A204.1 (cell line): ENCODE results near the gene NOS1AP.
"Not testable (repeated sequence)": the region's sequence is repeated elsewhere in the genome, so short reads cannot be mapped to it uniquely, and the experiment has no call there.

Experiments used
- FAIRE-seq: peaks from 2 replicates; lab custom pipeline; 2012; peaks lifted over from hg19 to GRCh38; lab: Jason Lieb, UNC

NOS1AP gene

DNA sequence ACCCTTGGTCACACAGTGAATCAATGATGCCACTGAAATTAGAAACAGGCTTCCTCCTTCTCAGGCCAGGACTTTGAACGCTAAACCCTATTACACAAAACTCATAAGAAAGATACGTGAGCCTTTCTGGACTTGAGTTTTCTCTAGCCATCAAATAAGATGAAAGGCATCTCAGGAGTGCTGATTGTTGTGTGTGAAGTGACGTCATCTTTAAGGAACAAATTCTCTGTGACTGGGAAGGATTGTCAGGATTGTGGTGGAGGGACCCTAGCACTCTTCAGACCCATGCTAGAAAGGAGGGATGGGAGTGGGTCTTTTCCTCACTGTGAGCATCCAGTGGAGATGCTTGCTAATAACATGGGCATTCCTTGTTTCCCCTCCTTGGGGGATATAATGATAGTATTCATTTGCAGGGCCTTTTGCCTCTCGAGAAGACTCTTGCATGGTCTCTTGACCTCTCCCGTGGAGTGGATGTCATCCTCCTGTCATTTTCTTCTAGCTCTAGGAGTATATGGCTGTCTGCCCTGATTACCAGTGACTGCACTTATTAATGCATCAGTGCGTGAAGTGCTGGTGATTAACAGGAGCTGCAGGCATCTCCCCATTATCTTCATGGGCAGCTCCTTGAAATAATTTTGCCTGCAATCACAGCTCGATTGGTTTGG lies 267.3 kb downstream of the NOS1AP start:
- no peak for FAIRE-seq

DNA sequence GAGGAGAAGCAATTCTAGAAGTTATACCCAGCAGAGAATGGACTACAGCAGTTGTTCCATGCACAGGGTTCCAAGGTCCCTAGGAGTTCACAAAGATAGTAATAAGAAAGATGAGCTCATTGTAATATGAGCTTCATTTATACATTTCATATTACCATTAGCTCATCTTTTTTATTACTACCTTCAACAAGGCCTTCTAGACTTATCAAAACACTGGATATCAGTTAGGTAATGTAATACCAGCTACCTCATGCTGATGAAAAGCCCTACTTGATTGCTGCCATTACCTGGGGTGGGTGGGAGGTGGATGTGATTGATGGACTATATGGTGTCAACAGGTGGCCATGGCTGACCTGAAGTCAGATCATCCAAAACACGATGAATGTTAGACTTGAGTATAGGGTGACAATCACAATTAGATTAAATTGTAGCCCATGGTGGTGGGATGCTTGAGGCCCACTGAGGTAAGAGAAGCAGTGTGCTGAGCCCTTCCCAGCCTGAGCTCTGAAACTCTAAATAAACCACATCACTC lies 273.0 kb downstream of the NOS1AP start:
- no peak for FAIRE-seq

DNA sequence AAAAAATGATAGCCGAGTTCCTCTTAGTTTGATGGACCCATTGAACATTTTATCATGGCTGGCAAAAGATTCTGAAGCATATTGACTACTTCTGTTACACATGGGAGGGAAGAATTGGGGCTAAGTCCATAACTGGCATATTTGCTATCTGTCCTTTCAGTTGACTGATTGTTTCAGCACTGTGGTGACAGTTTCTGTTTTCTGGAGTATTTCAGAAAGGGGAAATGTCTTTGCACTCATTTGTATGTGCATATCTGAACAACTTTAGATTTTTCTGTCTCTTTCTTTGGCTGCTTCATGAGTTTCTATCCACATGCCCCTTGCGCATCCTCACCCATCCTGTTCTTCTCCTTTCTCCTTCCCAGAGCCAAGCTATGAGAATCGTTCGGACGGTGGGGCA lies 274.0 kb downstream of the NOS1AP start:
- FAIRE-seq: no peak

DNA sequence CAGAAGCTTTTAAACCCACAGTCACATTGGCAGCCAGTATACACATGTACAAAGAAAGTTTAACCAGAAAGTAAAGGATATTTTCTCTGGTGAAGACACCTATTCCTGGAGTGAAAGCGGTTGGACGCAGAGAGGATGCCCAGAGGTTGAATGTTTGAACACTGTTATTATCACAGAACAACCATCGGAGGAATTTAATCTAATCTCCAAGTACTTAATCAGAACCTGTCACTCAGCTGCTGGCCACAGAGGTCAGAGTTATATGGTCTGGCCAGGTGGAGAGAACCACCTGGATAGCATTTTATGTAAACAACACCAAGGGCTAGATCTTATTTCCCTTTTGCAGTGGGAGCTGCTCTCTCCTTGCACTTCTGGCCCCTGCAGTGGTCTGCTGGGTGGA lies 277.8 kb downstream of the NOS1AP start:
- no peak for FAIRE-seq

DNA sequence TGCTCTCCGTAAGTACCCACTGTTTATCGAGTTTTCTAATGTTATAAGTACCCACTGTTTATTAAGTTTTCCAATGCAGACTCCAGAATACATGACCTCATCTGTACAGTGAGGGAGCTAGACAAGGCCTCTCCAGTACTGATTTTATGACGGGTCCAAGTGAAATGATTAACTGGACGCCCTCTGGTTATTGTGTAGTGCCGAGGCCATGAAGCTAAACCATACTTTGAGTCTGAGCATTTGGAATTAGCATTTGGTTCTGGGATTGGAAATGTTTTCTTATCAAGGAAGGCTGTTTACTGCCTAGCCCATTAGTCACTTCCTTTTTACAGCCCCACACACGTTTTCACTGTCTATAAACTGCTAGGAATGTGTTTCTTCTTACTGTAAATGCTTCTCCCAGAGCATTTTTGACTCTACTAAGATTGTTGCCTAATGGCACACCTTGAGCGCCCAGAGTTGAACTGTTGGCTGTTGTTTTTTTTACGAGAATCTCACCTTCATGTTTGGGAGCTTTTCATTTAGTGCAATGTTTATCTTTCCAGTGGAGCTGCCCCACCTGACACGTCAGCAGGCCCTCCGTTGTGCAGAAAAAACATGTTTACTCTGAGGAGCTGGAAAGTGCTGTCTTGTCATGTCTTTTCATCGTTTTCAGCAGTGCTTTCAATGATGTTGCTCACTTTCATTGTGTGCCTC lies 280.3 kb downstream of the NOS1AP start:
- FAIRE-seq: no peak

DNA sequence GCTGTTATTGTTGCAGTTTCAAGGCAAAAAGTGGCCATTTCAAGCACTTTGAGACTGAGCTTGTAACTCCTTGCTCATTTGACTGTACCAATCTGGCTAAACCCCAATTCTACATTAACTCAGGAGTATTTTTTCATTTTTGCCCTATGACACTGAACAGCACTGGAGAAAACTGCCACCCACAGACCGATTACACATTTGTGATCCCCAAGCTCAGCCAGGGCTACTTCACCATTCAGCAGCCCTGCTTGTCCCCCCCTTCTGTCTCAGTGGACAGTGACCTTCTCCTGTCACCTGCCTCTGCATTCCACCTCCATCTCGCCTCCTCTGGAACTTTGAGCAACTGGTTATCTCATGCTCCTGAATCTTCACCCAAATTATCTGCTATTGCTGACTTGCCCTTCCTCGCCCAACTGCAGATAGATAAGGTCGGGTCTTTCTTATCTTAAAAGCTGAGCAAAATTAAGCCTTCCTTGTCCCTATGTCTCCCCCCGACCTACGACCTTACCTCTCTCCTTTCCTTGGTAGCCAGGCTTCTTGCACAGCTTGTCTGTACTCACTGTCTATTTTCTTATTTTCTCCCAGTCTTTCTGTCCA lies 281.9 kb downstream of the NOS1AP start:
- FAIRE-seq: no peak

DNA sequence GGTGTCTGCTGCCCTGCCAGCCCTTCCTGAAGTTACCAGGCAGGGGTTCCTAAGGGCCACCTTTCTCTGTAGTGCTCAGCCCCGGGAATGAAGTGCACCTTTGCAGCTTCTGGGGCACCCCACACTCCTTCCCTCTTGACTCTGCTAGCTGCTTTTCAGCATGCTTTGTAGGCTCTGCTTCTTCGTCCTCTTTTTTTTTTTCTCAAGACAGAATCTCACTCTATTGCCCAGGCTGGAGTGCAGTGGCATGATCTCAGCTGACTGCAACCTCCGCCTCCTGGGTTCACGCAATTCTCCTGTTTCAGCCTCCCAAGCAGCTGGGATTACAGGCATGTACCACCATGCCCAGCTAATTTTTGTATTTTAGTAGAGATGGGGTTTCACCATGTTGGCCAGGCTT lies 282.4 kb downstream of the NOS1AP start:
- FAIRE-seq: not testable (repeated sequence)

DNA sequence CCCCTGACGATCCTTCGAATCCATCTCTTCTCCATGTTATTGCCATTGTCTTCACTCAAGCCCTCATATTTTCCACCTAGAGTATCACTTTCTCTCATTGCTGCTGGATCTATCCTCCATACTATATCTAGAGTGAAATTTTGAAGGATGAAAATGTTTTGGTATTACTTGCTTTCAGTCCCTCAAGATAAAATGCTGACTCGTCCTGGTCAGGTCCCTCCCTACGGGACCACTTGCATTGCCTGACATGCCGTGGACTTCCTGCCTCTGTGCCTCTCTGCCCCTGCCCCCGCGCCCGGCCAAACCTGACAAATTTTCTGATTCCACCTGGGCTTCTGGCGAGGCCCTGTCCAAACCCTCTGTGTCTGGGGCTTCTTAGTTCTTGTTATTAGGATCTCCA lies 283.6 kb downstream of the NOS1AP start:
- no peak for FAIRE-seq

DNA sequence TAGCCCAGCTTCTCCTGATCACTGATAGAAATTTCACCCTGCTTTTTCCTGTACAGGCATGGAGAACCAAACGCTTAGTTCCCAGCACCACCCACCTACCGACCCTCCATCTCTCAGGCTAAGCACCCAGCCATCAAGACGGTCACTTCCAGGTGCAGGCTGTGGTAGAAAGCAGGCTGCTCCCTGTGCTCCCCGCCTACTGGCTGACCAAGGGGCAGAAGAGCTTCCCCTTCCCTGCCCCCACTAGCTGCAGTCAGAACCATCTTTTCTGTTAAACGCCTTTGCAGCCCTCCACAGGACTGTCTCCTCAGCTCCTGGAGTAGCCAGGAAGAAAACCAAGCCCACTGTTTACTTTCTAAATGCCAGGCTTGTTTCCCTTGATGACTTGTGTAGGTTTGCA lies 284.2 kb downstream of the NOS1AP start:
- no peak for FAIRE-seq

DNA sequence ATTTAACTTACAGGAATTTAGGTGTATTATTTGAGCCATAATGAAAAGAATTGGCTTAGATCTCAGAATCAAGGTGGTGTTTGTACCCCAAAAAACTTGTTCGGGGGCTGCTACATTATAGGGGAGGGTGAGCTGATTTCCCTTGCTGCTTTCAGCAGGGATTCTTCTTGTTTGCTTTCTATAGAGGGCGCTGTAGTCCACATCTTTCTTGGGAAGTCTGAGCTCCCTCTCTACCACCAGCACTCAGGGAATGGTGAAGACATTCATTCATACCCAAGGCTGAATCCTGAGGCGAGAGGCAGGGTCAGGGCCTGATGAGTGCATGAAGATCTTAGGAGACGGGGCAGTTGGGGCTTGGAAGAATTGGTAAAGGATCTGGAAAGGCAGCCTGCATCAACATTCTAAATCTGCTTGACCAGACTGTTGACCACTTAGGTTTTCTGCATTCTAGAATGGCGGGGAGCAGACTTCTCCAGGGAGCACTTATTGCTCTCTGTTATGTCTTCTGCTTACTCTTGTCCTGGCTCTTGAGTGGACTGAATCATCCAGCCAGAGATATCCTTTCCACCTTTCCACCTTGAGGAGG lies 288.3 kb downstream of the NOS1AP start:
- no peak for FAIRE-seq

DNA sequence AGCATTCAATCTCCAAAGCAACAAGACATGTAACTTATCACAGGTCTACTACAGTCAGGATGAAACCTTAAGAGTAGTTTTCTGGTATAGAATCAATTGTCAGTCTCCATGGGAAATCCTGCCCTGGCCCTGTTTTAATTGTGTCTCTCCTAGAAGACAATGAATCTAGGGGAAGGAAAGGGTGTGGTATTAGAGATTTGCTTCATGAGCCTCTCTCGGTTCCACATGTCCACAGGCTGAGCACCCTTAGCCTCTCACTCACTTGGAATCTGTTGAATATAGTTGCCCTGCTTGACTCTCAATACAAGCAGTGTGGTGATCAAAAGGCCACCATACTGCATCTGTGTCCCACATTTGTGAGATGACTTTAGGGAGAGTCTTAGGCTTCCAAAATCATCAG lies 289.4 kb downstream of the NOS1AP start:
- FAIRE-seq: no peak

DNA sequence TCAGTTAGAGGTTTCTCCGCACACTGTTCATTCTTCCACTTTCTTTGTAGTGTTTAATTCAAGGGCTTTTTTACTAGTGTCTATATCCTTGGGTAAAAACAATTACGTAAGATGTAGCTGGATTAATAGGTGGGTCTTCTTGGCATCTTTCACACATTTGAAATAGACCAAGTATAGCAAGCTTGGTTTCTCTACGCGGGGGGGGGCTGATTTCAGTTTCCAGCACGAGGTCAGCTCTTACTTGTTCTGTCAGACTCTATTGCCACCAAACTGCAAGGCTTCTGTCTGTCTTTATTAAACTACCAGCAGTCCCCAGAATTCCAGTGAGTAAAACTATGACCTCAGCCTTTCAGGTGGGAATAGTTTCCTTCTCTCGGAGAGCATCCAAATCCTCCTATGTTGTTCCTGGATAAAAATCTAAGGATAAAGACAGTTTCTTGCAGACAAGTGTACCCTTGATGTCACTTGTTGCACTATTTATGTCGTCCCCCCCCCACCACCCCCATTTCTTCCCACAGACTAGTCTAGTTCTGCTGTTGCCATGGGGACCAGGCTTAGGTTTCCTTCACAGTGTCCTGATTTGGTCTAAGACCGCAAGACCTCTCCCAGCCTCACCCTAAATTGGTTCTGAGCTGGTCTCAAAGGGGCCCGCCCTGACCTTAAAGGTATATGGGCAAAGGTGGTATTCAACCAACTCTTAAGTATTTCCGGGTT lies 290.2 kb downstream of the NOS1AP start:
- no peak for FAIRE-seq

DNA sequence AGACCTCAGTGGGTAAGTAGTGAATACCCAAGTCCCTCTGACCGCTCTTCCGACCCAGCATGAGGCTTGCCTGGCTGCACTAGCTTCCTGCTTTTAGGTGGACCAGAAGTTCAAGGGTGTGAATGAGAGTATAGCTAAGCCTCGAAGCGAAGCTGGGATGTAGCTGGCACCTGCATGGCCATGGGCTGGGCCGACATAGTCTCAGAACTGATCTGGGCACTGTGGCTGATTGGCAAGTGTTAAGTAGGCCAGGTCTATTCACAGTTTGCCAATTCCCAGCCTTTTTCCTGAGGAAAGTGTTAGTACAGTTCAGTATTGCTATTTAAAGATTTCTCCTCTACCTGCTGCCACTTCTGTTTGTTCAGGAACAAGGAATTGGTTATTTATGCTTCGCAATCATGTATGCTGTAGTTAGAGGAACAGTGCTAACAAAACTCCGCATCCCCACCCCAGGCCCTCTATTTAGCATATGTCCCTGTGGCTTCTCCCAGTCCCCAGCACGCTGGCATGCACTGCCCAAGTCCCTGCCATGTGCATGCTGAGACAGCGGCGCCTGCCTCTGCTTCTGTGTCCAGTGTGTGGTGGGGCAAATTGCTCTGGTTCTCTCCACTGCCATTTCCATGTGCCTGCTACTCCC lies 290.9 kb downstream of the NOS1AP start:
- FAIRE-seq: no peak

DNA sequence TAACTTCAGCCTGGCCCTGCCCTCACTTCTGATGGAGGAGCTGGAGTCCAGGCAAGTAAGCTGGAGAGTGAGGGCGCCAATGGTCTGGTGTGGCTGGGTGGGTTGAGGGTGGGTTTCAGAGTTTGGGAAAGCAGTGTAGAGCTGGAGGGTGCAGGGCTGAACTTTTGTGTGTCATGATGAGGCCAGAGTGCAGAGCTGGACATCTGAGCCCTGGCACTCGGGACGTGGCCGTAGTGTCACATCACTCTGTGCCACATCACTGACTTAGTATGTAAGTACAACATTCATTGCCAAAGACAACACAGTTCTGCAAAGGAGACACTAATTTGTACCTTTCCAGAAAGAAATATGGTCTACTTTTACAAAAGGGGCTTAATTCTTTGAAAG lies 291.4 kb downstream of the NOS1AP start:
- no peak for FAIRE-seq

DNA sequence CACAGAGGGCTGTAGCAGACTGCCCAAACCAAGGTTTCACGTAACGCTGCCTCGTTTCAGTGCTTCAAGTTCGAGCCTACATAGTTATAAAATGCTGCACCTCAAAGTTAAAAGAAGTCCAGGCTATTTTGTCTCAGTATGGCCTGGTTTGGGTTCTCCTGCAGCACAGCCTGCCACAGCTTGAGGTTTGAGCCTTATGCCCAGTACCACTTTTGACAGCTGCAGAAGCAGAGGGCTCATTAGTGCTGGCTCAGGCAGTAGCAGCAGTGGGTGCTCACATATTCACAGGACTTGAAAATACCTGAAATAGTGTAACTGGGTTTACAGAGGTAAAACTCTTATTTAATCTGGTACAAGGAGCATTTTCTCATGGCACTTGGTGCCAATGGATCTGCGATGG lies 291.9 kb downstream of the NOS1AP start:
- FAIRE-seq: no peak

DNA sequence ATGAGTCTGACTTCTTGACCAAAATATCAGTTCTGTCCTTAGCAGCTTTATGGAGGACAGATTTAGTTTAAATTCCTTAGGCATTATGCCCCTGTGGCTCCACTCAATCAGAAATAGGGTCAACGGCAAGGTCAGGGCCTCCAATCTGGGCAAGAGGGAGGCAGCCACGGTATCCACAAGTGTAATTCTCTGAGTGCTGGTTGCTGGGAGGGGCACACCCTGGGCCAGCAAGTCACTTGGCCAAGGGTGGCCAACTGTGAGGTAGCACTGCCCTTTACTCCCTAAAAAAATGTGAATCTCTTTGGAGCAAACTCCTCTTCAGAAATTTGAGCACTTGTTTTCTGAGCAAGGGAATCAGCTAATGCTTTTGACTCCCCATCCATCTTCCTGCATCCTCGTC lies 294.3 kb downstream of the NOS1AP start:
- no peak for FAIRE-seq

DNA sequence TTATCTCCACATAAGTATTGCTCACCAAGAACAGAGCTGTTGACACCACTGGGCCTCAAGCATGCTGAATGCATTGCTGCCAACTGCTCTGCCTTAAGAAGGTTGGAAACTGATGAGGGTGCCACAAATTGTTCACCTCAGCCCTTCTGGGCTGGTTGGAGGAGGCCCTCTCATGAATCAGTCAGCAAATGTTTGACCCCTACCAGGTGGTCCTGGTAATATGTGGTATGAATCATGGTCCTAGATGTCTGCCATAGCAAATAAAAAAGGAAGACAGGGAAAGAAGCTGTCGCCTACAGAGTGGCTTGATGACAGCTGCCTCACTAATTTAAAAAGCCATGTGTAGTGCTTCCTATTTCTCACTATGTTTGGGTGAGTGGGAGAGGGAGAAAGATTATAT lies 295.0 kb downstream of the NOS1AP start:
- no peak for FAIRE-seq

DNA sequence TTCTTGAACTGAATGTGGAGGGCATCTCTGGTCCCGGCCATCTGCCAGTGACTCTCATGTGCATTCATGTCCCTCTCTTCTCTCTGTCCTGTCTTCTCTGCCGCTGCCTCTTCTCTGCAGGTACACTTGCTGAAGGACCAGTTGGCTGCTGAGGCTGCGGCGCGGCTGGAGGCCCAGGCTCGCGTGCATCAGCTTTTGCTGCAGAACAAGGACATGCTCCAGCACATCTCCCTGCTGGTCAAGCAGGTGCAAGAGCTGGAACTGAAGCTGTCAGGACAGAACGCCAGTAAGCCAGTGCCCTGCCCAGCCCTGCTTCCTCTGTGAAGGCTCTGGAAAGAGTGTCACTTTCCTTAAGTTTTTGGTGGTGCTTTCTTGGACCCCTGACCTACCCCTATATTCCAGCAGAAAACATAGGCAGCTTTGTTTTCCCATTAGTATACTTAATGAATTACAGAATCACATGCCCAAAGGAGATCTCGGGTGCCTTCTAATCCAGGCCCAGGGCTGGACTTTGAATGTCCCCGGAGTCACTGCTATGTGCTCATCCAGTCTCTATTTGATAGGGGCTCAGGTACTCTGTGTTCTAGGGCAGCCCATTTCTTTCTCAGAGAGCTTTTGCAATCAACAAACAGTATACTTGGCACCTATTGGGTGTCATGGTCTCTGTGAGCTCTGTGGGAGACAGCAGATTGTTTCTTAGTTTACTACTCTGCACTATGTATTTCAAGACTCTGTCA lies 296.0 kb downstream of the NOS1AP start:
- FAIRE-seq: no peak

DNA sequence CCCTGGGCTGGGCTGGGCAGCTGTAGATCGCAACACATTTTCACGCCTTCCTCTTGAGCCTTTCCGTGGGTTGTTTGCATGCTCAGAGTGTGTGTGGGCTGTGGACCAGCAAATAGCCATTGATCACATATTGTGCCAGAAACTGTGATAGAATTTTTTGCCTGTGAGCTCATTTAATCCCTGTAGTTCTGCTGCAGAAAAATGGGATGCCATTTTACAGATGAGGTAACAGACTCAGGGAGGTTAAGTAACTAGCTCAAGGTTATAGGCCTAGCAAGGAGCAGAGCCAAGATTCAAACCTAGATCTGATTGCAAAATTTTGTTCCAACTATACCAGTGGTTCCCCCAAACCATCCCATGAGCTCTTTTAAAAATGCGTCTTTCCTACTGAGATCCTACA lies 296.7 kb downstream of the NOS1AP start:
- no peak for FAIRE-seq

DNA sequence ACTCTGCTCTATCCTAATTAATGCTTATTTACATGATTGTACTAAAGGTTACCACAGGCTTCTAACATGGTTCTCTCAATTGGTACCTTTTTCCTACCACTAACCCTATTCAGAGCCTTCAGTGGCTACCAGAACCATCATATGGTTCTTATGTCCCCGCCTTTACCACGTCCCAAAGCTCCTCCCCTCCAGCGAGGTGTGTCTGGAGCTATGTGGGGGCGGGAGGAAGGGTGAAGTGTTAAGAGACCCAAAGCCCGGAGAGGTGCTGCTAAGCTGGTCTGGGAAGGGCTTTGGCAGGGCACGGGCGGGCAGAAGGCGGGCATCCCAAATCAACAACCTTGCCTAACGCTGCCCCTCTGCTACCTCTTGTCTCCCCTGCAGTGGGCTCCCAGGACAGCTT lies 297.2 kb downstream of the NOS1AP start:
- FAIRE-seq: no peak

DNA sequence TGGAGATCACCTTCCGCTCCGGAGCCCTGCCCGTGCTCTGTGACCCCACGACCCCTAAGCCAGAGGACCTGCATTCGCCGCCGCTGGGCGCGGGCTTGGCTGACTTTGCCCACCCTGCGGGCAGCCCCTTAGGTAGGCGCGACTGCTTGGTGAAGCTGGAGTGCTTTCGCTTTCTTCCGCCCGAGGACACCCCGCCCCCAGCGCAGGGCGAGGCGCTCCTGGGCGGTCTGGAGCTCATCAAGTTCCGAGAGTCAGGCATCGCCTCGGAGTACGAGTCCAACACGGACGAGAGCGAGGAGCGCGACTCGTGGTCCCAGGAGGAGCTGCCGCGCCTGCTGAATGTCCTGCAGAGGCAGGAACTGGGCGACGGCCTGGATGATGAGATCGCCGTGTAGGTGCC lies 297.6 kb downstream of the NOS1AP start:
- FAIRE-seq: no peak
